SIG-M5 treated with dmso at 0.1 percent for 504 hours (cell line): ENCODE data around the gene CYP1B1.
"Not testable (repeated sequence)": the region's sequence is repeated elsewhere in the genome, so short reads cannot be mapped to it uniquely, and the experiment has no call there.

Experiments
- DNase-seq: peaks from one replicate; lab custom pipeline; 2025; ENCODE audit not compliant: unreplicated experiment; lab: John Stamatoyannopoulos, UW

The CYP1B1 gene

GRCh38 chr2:38099099-38100028, 23.4 kb upstream of the CYP1B1 start:
- DNase-seq: no peak

- DNase-seq: peak; percentile 73
Measured at GRCh38 chr2:38098421-38099098, 22.6 kb upstream of the CYP1B1 start.

GRCh38 chr2:38097988-38098385, 22.0 kb upstream of the CYP1B1 start:
- DNase-seq: no peak

GRCh38 chr2:38097258-38097987, 21.5 kb upstream of the CYP1B1 start:
- DNase-seq: no peak

- peak; percentile 87 for DNase-seq
Measured at GRCh38 chr2:38095996-38096861, 20.3 kb upstream of the CYP1B1 start.

GRCh38 chr2:38095079-38095995, 19.4 kb upstream of the CYP1B1 start:
- DNase-seq: no peak

GRCh38 chr2:38093527-38094165, 17.7 kb upstream of the CYP1B1 start:
- DNase-seq: no peak

GRCh38 chr2:38092196-38092902, 16.4 kb upstream of the CYP1B1 start:
- DNase-seq: no peak

- DNase-seq: no peak
Measured at GRCh38 chr2:38091760-38092159, 15.8 kb upstream of the CYP1B1 start.

GRCh38 chr2:38090928-38091327, 15.0 kb upstream of the CYP1B1 start:
- DNase-seq: no peak

GRCh38 chr2:38090212-38090611, 14.3 kb upstream of the CYP1B1 start:
- DNase-seq: not testable (repeated sequence)

GRCh38 chr2:38085998-38086698, 10.2 kb upstream of the CYP1B1 start:
- not testable (repeated sequence) for DNase-seq

GRCh38 chr2:38084556-38084955, 8.6 kb upstream of the CYP1B1 start:
- not testable (repeated sequence) for DNase-seq

GRCh38 chr2:38082727-38083126, 6.8 kb upstream of the CYP1B1 start:
- not testable (repeated sequence) for DNase-seq

GRCh38 chr2:38080346-38080745, 4.4 kb upstream of the CYP1B1 start:
- no peak for DNase-seq

GRCh38 chr2:38079116-38080052, 3.4 kb upstream of the CYP1B1 start:
- DNase-seq: no peak

GRCh38 chr2:38077431-38077769, 1.4 kb upstream of the CYP1B1 start:
- DNase-seq: no peak
